Keratinocyte (primary cell): ENCODE measurements around the gene PIGP. TPM values are rescaled to one million over a fixed set of nuclear protein-coding genes. Genes with fewer than 3 reads are reported as not detected.
"Not testable (repeated sequence)": the region's sequence is repeated elsewhere in the genome, so short reads cannot be mapped to it uniquely, and the experiment has no call there.

Experiments used
- DNase-seq: peaks from one replicate; pipeline ENCODE4 v3.0.0-alpha.2; 2011; ENCODE audit warnings: low read depth, missing footprints, low spot score
- FAIRE-seq: peaks from 2 replicates; lab custom pipeline; 2011; peaks lifted over from hg19 to GRCh38; lab: Jason Lieb, UNC
- H2AFZ ChIP-seq: 2 replicates; pipeline ENCODE4 v1.6.0; 2012; ENCODE audit warnings: low read length, control low read depth, inconsistent platforms; ENCODE audit not compliant: control insufficient read depth
- H3K27ac ChIP-seq: 2 replicates; pipeline ENCODE4 v1.5.1; 2011; ENCODE audit warnings: low read length; ENCODE audit not compliant: control insufficient read depth, insufficient read depth
- H3K27me3 ChIP-seq: 3 replicates; pipeline ENCODE4 v1.6.0; 2011; ENCODE audit warnings: low read length; ENCODE audit not compliant: control insufficient read depth, insufficient read depth; ENCODE audit errors: extremely low read depth
- H3K36me3 ChIP-seq, 2 experiments: 2 replicates in 1 of 2; 3 replicates in 1 of 2; pipeline ENCODE4 v1.5.1; 2011; ENCODE audit warnings: low read length in 2 of 2, mild to moderate bottlenecking in 1 of 2; ENCODE audit not compliant: control insufficient read depth in 2 of 2, insufficient read depth in 2 of 2; ENCODE audit errors: extremely low read depth in 1 of 2
- H3K4me1 ChIP-seq: 3 replicates; pipeline ENCODE4 v1.5.1; 2011; ENCODE audit warnings: low read length; ENCODE audit not compliant: control insufficient read depth, insufficient read depth; ENCODE audit errors: extremely low read depth
- H3K4me2 ChIP-seq: 3 replicates; pipeline ENCODE4 v1.6.0; 2011; ENCODE audit warnings: low read depth, low read length; ENCODE audit not compliant: control insufficient read depth, insufficient read depth; ENCODE audit errors: extremely low read depth
- H3K4me3 ChIP-seq, 3 experiments: fragments of 200-600 bp in 1 of 3; sonication (generic) in 1 of 3; 2 replicates in 2 of 3; 3 replicates in 1 of 3; pipeline ENCODE4 v1.5.1; 2011 to 2016; ENCODE audit warnings: low read length in 3 of 3, mild to moderate bottlenecking in 3 of 3, control low read depth in 2 of 3, inconsistent platforms in 1 of 3, low read depth in 1 of 3, mixed read lengths in 1 of 3, mixed run types in 1 of 3, moderate library complexity in 1 of 3; ENCODE audit not compliant: control insufficient read depth in 2 of 3, insufficient read depth in 2 of 3; ENCODE audit errors: extremely low read depth in 1 of 3
- H3K79me2 ChIP-seq: 2 replicates; pipeline ENCODE4 v1.6.0; 2012; ENCODE audit warnings: low read length; ENCODE audit not compliant: control insufficient read depth, insufficient read depth
- H3K9ac ChIP-seq: 3 replicates; pipeline ENCODE4 v1.6.0; 2011; ENCODE audit warnings: low read length; ENCODE audit not compliant: control insufficient read depth, insufficient read depth; ENCODE audit errors: extremely low read depth
- H3K9me1 ChIP-seq: 3 replicates; pipeline ENCODE4 v1.6.0; 2011; ENCODE audit warnings: low read length; ENCODE audit not compliant: control insufficient read depth, insufficient read depth; ENCODE audit errors: extremely low read depth
- H3K9me3 ChIP-seq: 2 replicates; pipeline ENCODE4 v1.5.1; 2012; ENCODE audit warnings: low read depth, low read length; ENCODE audit not compliant: control insufficient read depth
- H4K20me1 ChIP-seq: 3 replicates; pipeline ENCODE4 v1.6.0; 2011; ENCODE audit warnings: low read length; ENCODE audit not compliant: control insufficient read depth, insufficient read depth; ENCODE audit errors: extremely low read depth
- EZH2 ChIP-seq: IDR thresholded peaks from one replicate; pipeline ENCODE4 v1.6.1; 2012; ENCODE audit warnings: inconsistent platforms, mild to moderate bottlenecking, low read length, moderate library complexity
- dilution Hi-C: fragments of 300-500 bp; cut with MboI; formaldehyde crosslinking; loops from one replicate; pipeline ENCODE4 v1.7.0; 2020; ENCODE audit warnings: low sequenced_read_pairs; ENCODE audit not compliant: extremely low pct_ligation_motif_present
- polyA plus RNA-seq, 5 experiments: library from polyadenylated mRNA; depleted of rRNA in 3 of 5; stranded (reverse) in 3 of 5; stranded (forward) in 1 of 5; unstranded in 1 of 5; fragments of >200 nt; gene quantifications; 1 replicate in 1 of 5; 2 replicates in 3 of 5; 3 replicates in 1 of 5; pipeline versions ENCODE4 v1.2.1 to v1.2.3, GENCODE V29; 2011 to 2012; ENCODE audit warnings: missing spikeins in 2 of 5, low read depth in 1 of 5, low replicate concordance in 1 of 5
- TF ChIP-seq, protein P1 (sequence below), 3 experiments: IDR thresholded peaks in 1 of 3; conservative IDR thresholded peaks in 1 of 3; optimal IDR thresholded peaks in 1 of 3; 2 replicates in 2 of 3; 3 replicates in 1 of 3; pipeline versions ENCODE3 to v1.5.1; 2011; ENCODE audit warnings: low read length in 3 of 3, mild to moderate bottlenecking in 3 of 3, moderate library complexity in 2 of 3, control low read depth in 1 of 3, inconsistent platforms in 1 of 3; ENCODE audit not compliant: insufficient read depth in 2 of 3; ENCODE audit errors: extremely low read depth in 1 of 3

The PIGP gene
- polyA plus RNA-seq, 1 donor (not counting 4 experiments of a cell fraction or from before 2014, with no cell fraction given) = 31.8 TPM

DNA sequence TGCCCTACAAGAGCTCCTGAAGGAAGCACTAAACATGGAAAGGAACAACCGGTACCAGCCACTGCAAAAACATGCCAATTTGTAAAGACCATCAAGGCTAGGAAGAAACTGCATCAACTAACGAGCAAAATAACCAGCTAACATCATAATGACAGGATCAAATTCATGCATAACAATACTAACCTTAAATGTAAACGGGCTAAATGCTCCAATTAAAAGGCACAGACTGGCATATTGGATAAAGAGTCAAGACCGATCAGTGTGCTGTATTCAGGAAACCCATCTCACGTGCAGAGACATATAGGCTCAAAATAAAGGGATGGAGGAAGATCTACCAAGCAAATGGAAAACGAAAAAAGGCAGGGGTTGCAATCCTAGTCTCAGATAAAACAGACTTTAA is 38.2 kb upstream of the PIGP start:
- H3K4me3 ChIP-seq, DNase-seq, H3K27me3 ChIP-seq, H2AFZ ChIP-seq, H3K27ac ChIP-seq, H3K9me1 ChIP-seq, H3K36me3 ChIP-seq, H3K4me2 ChIP-seq, H4K20me1 ChIP-seq, H3K9ac ChIP-seq, dilution Hi-C loops, H3K9me3 ChIP-seq, H3K4me1 ChIP-seq, FAIRE-seq, H3K79me2 ChIP-seq: not testable (repeated sequence)

DNA sequence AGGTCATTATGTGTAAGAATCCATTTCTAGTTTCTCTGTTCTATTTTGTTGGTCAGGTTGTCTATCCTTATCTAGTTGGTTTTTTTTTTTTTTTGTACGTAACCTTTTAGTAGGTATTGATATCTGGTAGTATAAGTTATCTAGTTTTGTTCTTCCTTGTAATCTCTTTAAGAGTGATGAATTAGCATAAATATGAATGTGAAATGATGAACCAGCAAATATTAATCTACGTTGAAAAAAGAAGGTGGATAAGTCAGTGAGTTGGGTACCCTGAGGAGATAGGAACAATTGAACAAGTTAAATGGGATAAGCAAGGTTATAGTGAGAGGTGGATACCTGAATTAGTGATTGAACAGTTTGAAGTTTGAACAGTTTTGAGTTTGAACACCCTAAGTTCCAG is 34.1 kb upstream of the PIGP start:
- peaks cover 0 to 2% of the 10 kb centered on the region in 2 experiments for H3K36me3 ChIP-seq
- H4K20me1 ChIP-seq = no peaks in the 10 kb centered on the region
- peaks cover 1% of the 10 kb centered on the region for H3K79me2 ChIP-seq
- TF ChIP-seq, protein P1, sequence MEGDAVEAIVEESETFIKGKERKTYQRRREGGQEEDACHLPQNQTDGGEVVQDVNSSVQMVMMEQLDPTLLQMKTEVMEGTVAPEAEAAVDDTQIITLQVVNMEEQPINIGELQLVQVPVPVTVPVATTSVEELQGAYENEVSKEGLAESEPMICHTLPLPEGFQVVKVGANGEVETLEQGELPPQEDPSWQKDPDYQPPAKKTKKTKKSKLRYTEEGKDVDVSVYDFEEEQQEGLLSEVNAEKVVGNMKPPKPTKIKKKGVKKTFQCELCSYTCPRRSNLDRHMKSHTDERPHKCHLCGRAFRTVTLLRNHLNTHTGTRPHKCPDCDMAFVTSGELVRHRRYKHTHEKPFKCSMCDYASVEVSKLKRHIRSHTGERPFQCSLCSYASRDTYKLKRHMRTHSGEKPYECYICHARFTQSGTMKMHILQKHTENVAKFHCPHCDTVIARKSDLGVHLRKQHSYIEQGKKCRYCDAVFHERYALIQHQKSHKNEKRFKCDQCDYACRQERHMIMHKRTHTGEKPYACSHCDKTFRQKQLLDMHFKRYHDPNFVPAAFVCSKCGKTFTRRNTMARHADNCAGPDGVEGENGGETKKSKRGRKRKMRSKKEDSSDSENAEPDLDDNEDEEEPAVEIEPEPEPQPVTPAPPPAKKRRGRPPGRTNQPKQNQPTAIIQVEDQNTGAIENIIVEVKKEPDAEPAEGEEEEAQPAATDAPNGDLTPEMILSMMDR (optimal IDR thresholded peaks at IDR 0.05 in 1 of 3, IDR thresholded peaks at IDR 0.05 in 1 of 3, conservative IDR thresholded peaks at IDR 0.05 in 1 of 3; ENCODE audit: extremely low read depth in 1 of 3, insufficient read depth in 2 of 3, low read length in 3 of 3) = no peak
- no peak for TF ChIP-seq EZH2
- peaks cover 11% of the 10 kb centered on the region for H3K4me1 ChIP-seq
- no peak overlapping the region for H2AFZ ChIP-seq
- H3K27ac ChIP-seq = no peak overlapping the region
- H3K9ac ChIP-seq = no peak overlapping the region
- no peak for DNase-seq
- no peaks in the 10 kb centered on the region for H3K9me1 ChIP-seq
- no peak overlapping the region for H3K4me2 ChIP-seq
- peaks cover 3% of the 10 kb centered on the region for H3K9me3 ChIP-seq
- FAIRE-seq = no peak
- H3K4me3 ChIP-seq = no peak overlapping the region
- no peaks in the 10 kb centered on the region for H3K27me3 ChIP-seq
- dilution Hi-C loops = no loop called here

DNA sequence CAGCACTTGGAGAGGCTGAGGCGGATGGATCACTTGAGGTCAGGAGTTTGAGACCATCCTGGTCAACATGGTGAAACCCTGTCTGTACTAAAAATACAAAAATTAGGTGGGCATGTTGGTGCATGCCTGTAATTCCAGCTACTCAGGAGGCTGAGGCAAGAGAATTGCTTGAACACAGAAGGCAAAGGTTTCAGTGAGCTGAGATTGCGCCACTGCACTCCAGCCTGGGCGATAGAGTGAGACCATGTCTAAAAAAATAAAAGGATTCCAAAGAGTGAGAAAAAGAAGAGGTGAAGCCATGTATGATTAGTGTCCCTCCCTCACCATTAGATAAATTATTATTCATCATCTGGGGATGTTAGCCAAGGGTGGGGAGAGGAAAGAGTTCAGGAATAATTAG is 29.9 kb upstream of the PIGP start:
- peaks cover 13% of the 10 kb centered on the region for H3K4me1 ChIP-seq
- H3K4me3 ChIP-seq, H3K27me3 ChIP-seq, H4K20me1 ChIP-seq, H3K79me2 ChIP-seq, FAIRE-seq, H3K9me3 ChIP-seq, H3K27ac ChIP-seq, H2AFZ ChIP-seq, H3K36me3 ChIP-seq, H3K9ac ChIP-seq, DNase-seq, dilution Hi-C loops, H3K9me1 ChIP-seq, H3K4me2 ChIP-seq: not testable (repeated sequence)
